Chondrocyte (in vitro differentiated cells): Measurements from ENCODE around the gene SURF2. TPM values are rescaled to one million over a fixed set of nuclear protein-coding genes. Genes with fewer than 3 reads are reported as not detected.

Experiments
- DNase-seq: peaks from one replicate; pipeline ENCODE4 v3.0.0; 2021; ENCODE audit warnings: mixed read lengths, low spot score
- H3K27ac Mint-ChIP-seq: one replicate; pipeline ENCODE4 v1.8.0; 2021; ENCODE audit warnings: mild to moderate bottlenecking, moderate library complexity, mixed read lengths; ENCODE audit not compliant: unreplicated experiment
- H3K27me3 Mint-ChIP-seq: 2 replicates; pipeline ENCODE4 v1.8.0; 2021; ENCODE audit warnings: low read depth, mixed read lengths
- H3K36me3 Mint-ChIP-seq: 2 replicates; pipeline ENCODE4 v1.8.0; 2021; ENCODE audit warnings: low read depth, mixed read lengths
- H3K4me1 Mint-ChIP-seq: 2 replicates; pipeline ENCODE4 v1.8.0; 2021; ENCODE audit warnings: low read depth, mild to moderate bottlenecking, mixed read lengths
- H3K4me3 Mint-ChIP-seq: one replicate; pipeline ENCODE4 v1.8.0; 2021; ENCODE audit warnings: mild to moderate bottlenecking, moderate library complexity, mixed read lengths; ENCODE audit not compliant: unreplicated experiment
- H3K9me3 Mint-ChIP-seq: 2 replicates; pipeline ENCODE4 v1.8.0; 2021; ENCODE audit warnings: low read depth, mixed read lengths
- CTCF ChIP-seq: fragments of 200-600 bp; sonication (generic); IDR thresholded peaks from 2 replicates; pipeline ENCODE4 v1.5.0; 2021; ENCODE audit warnings: antibody characterized with exemption, mild to moderate bottlenecking, moderate library complexity
- total RNA-seq: library from RNA; stranded (reverse); gene quantifications from 3 replicates; pipeline ENCODE4 v1.2.1, GENCODE V29; 2021

The SURF2 gene
- total RNA-seq, 1 donor from 2014 or later = 12.5 TPM

- H3K36me3 Mint-ChIP-seq = no peaks in the 10 kb centered on the region
- H3K4me1 Mint-ChIP-seq = peaks cover 22% of the 10 kb centered on the region
- no peak for DNase-seq
- no peak overlapping the region for H3K4me3 Mint-ChIP-seq
- TF ChIP-seq CTCF = no peak
- H3K9me3 Mint-ChIP-seq = no peaks in the 10 kb centered on the region
- no peaks in the 10 kb centered on the region for H3K27me3 Mint-ChIP-seq
- no peak overlapping the region for H3K27ac Mint-ChIP-seq
Measured at GRCh38 chr9:133378408-133378962, 22.1 kb downstream of the SURF2 start.

GRCh38 chr9:133379153-133380086 lies 23.1 kb downstream of the SURF2 start:
- H3K9me3 Mint-ChIP-seq = no peaks in the 10 kb centered on the region
- H3K4me3 Mint-ChIP-seq = no peak overlapping the region
- no peak for DNase-seq
- no peak for TF ChIP-seq CTCF
- H3K36me3 Mint-ChIP-seq = no peaks in the 10 kb centered on the region
- H3K27me3 Mint-ChIP-seq = no peaks in the 10 kb centered on the region
- H3K4me1 Mint-ChIP-seq = peaks cover 17% of the 10 kb centered on the region
- H3K27ac Mint-ChIP-seq = no peak overlapping the region

- H3K4me1 Mint-ChIP-seq = peaks cover 11% of the 10 kb centered on the region
Measured at GRCh38 chr9:133380734-133381133, 24.4 kb downstream of the SURF2 start.

GRCh38 chr9:133382507-133383141 lies 26.3 kb downstream of the SURF2 start:
- no peak overlapping the region for H3K4me3 Mint-ChIP-seq
- no peaks in the 10 kb centered on the region for H3K36me3 Mint-ChIP-seq
- peaks cover 4% of the 10 kb centered on the region for H3K4me1 Mint-ChIP-seq
- TF ChIP-seq CTCF = no peak
- DNase-seq = no peak
- H3K27me3 Mint-ChIP-seq = no peaks in the 10 kb centered on the region
- no peak overlapping the region for H3K27ac Mint-ChIP-seq
- H3K9me3 Mint-ChIP-seq = no peaks in the 10 kb centered on the region

More at GRCh38 chr9:133380734-133381133, 24.4 kb downstream of the SURF2 start:
- no peaks in the 10 kb centered on the region for H3K27me3 Mint-ChIP-seq
- H3K9me3 Mint-ChIP-seq = no peaks in the 10 kb centered on the region
- no peak overlapping the region for H3K27ac Mint-ChIP-seq
- H3K36me3 Mint-ChIP-seq = no peaks in the 10 kb centered on the region
- TF ChIP-seq CTCF = no peak
- no peak for DNase-seq
- H3K4me3 Mint-ChIP-seq = no peak overlapping the region

GRCh38 chr9:133383438-133383837 lies 27.1 kb downstream of the SURF2 start:
- DNase-seq = no peak
- Mint-ChIP-seq H3K4me3 (no peak overlapping the region), H3K27ac (no peak overlapping the region), H3K4me1 (no peaks in the 10 kb centered on the region), H3K9me3 (no peaks in the 10 kb centered on the region), H3K27me3 (no peaks in the 10 kb centered on the region), H3K36me3 (no peaks in the 10 kb centered on the region)
- no peak for TF ChIP-seq CTCF
